Neutrophil (primary cell): ENCODE results near the gene MCRIP2.

Experiments used
- H3K27ac ChIP-seq: fragments of 200-600 bp; sonication (generic); 2 replicates; pipeline ENCODE4 v1.5.1; 2016; ENCODE audit warnings: mild to moderate bottlenecking, moderate library complexity
- H3K27me3 ChIP-seq: fragments of 200-600 bp; sonication (generic); 2 replicates; pipeline ENCODE4 v1.6.0; 2016; ENCODE audit warnings: mild to moderate bottlenecking
- H3K36me3 ChIP-seq: fragments of 200-600 bp; sonication (generic); 2 replicates; pipeline ENCODE4 v1.5.1; 2017
- H3K4me1 ChIP-seq, 2 experiments: fragments of 200-600 bp in 1 of 2; sonication (generic) in 1 of 2; 1 replicate in 1 of 2; 2 replicates in 1 of 2; pipeline versions ENCODE4 v1.5.1 to v1.6.1; 2013 to 2016; ENCODE audit warnings: low read depth in 1 of 2, low read length in 1 of 2, mild to moderate bottlenecking in 1 of 2, moderate library complexity in 1 of 2; ENCODE audit not compliant: control insufficient read depth in 1 of 2, insufficient read depth in 1 of 2
- H3K4me3 ChIP-seq, 2 experiments: fragments of 200-600 bp in 1 of 2; sonication (generic) in 1 of 2; 1 replicate in 1 of 2; 2 replicates in 1 of 2; pipeline ENCODE4 v1.5.1; 2013 to 2016; ENCODE audit warnings: low read depth in 1 of 2, low read length in 1 of 2, mild to moderate bottlenecking in 1 of 2, moderate library complexity in 1 of 2
- H3K9me3 ChIP-seq: fragments of 200-600 bp; sonication (generic); 2 replicates; pipeline ENCODE4 v1.5.1; 2016
- CTCF ChIP-seq: fragments of 200-600 bp; sonication (generic); IDR thresholded peaks from 2 replicates; pipeline ENCODE4 v1.5.1; 2016; ENCODE audit warnings: antibody characterized with exemption

Gene MCRIP2

GRCh38 chr16:669666-670065 is 28.0 kb downstream of the MCRIP2 start:
- no peak for TF ChIP-seq CTCF
- Histone ChIP-seq H3K36me3 (peaks cover 56% of the 10 kb centered on the region), H3K4me1 (peaks cover 17 to 22% of the 10 kb centered on the region in 2 experiments), H3K27ac (no peak overlapping the region), H3K4me3 (no peak overlapping the region), H3K9me3 (no peaks in the 10 kb centered on the region), H3K27me3 (peaks cover 7% of the 10 kb centered on the region)

GRCh38 chr16:670485-671352 is 29.1 kb downstream of the MCRIP2 start:
- H3K4me1 ChIP-seq: peaks cover 17 to 31% of the 10 kb centered on the region in 2 experiments
- H3K9me3 ChIP-seq: no peaks in the 10 kb centered on the region
- peaks cover 18% of the 10 kb centered on the region for H3K27me3 ChIP-seq
- no peak for TF ChIP-seq CTCF
- peaks cover 56% of the 10 kb centered on the region for H3K36me3 ChIP-seq
- no peak overlapping the region for H3K27ac ChIP-seq
- no peak overlapping the region for H3K4me3 ChIP-seq

GRCh38 chr16:671353-672131 is 29.9 kb downstream of the MCRIP2 start:
- no peak for TF ChIP-seq CTCF

GRCh38 chr16:672371-672770 is 30.7 kb downstream of the MCRIP2 start:
- TF ChIP-seq CTCF: no peak
- H3K4me3 ChIP-seq: no peak overlapping the region
- H3K27ac ChIP-seq: no peak overlapping the region
- no peaks in the 10 kb centered on the region for H3K9me3 ChIP-seq
- peaks cover 24 to 45% of the 10 kb centered on the region in 2 experiments for H3K4me1 ChIP-seq
- peaks cover 56% of the 10 kb centered on the region for H3K36me3 ChIP-seq
- H3K27me3 ChIP-seq: peaks cover 34% of the 10 kb centered on the region

More at GRCh38 chr16:671353-672131, 29.9 kb downstream of the MCRIP2 start:
- Histone ChIP-seq H3K27me3 (peaks cover 26% of the 10 kb centered on the region), H3K9me3 (no peaks in the 10 kb centered on the region), H3K27ac (no peak overlapping the region), H3K36me3 (peaks cover 56% of the 10 kb centered on the region), H3K4me3 (no peak overlapping the region), H3K4me1 (peaks cover 18 to 38% of the 10 kb centered on the region in 2 experiments)

- Histone ChIP-seq H3K27ac (no peak overlapping the region), H3K27me3 (peaks cover 39% of the 10 kb centered on the region), H3K9me3 (no peaks in the 10 kb centered on the region), H3K4me1 (peaks cover 23 to 45% of the 10 kb centered on the region in 2 experiments), H3K4me3 (no peak overlapping the region), H3K36me3 (peaks cover 56% of the 10 kb centered on the region)
- no peak for TF ChIP-seq CTCF
Measured at GRCh38 chr16:672851-673250, 31.2 kb downstream of the MCRIP2 start.
